ENCODE results near the gene SLC30A3. TPM values are rescaled to one million over a fixed set of nuclear protein-coding genes. Genes with fewer than 3 reads are reported as not detected.

Gene SLC30A3
- total and polyA plus RNA-seq, 10 of the 15 experiments (the other 5 are each of a cell fraction or from before 2014, with no cell fraction given) = 0.23 TPM; not detected in 9

DNA sequence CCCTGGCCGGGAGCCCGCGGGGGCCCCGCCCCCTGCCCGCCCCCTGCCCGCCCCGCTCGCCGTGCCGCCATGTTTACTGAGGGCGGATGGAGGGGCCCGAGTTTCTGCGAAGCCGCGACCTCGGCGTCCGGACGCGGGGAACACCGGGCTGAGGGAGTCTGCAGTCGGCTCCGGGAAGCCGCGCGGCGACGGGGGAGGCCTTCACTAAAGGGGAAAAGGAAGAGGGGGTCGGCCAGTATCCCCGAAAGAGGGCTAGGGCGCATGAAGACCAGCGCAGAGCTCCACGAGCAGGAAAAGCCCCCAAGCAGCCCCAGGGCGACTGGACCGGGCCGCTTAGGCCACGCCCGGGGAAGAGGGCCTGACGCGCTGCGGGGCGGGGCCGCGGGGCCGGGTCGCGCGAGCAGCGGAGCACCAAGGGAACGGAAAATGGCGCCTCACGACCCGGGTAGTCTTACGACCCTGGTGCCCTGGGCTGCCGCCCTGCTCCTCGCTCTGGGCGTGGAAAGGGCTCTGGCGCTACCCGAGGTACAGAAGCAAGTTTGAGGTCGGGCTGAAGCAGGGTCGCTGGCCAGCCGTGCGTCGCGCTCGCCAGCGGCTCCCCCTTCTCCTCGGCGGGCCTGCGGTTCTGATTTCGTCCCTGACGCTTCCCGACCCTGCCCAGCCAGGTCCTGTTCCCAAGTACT lies 50.8 kb downstream of the SLC30A3 start, which contains the start of the genes ATRAID and SLC5A6 (continued):
- no peak; the same call in 1 of the 2 replicates for TF ChIP-seq CBFB (IDR thresholded peaks at IDR 0.05; ENCODE audit: low read depth)
- TF ChIP-seq, protein P1, sequence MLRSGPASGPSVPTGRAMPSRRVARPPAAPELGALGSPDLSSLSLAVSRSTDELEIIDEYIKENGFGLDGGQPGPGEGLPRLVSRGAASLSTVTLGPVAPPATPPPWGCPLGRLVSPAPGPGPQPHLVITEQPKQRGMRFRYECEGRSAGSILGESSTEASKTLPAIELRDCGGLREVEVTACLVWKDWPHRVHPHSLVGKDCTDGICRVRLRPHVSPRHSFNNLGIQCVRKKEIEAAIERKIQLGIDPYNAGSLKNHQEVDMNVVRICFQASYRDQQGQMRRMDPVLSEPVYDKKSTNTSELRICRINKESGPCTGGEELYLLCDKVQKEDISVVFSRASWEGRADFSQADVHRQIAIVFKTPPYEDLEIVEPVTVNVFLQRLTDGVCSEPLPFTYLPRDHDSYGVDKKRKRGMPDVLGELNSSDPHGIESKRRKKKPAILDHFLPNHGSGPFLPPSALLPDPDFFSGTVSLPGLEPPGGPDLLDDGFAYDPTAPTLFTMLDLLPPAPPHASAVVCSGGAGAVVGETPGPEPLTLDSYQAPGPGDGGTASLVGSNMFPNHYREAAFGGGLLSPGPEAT (IDR thresholded peaks at IDR 0.05; ENCODE audit: low read depth) = peak; percentile 76
- TF ChIP-seq SIN3A (IDR thresholded peaks at IDR 0.05; ENCODE audit: low read depth, low read length) = no peak; the same call in 1 of the 2 replicates
- no peak for TF ChIP-seq MEF2A (IDR thresholded peaks at IDR 0.05; ENCODE audit: insufficient read depth, low read depth, low read length)
- no peak for TF ChIP-seq SMARCA5 (IDR thresholded peaks at IDR 0.05)
- peak; percentile 43; the same call in 1 of the 2 replicates for TF ChIP-seq STAT1 (conservative IDR thresholded peaks at IDR 0.05)
- no peak for TF ChIP-seq BMI1 (IDR thresholded peaks at IDR 0.05; ENCODE audit: borderline replicate concordance)
- no peak for TF ChIP-seq NFYA (IDR thresholded peaks at IDR 0.05; ENCODE audit: borderline replicate concordance, low read depth, low read length)
- TF ChIP-seq SMC3 (IDR thresholded peaks at IDR 0.05; ENCODE audit: borderline replicate concordance, low read length) = no peak
- no peak for TF ChIP-seq SPI1 (IDR thresholded peaks at IDR 0.05; ENCODE audit: borderline replicate concordance, insufficient read depth, low read depth, low read length)
- TF ChIP-seq, protein P2, sequence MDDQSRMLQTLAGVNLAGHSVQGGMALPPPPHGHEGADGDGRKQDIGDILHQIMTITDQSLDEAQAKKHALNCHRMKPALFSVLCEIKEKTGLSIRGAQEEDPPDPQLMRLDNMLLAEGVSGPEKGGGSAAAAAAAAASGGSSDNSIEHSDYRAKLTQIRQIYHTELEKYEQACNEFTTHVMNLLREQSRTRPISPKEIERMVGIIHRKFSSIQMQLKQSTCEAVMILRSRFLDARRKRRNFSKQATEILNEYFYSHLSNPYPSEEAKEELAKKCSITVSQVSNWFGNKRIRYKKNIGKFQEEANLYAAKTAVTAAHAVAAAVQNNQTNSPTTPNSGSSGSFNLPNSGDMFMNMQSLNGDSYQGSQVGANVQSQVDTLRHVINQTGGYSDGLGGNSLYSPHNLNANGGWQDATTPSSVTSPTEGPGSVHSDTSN (IDR thresholded peaks at IDR 0.05; ENCODE audit: insufficient replicate concordance, low read depth, low read length) = no peak
- TF ChIP-seq, protein P3, sequence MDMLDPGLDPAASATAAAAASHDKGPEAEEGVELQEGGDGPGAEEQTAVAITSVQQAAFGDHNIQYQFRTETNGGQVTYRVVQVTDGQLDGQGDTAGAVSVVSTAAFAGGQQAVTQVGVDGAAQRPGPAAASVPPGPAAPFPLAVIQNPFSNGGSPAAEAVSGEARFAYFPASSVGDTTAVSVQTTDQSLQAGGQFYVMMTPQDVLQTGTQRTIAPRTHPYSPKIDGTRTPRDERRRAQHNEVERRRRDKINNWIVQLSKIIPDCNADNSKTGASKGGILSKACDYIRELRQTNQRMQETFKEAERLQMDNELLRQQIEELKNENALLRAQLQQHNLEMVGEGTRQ (IDR thresholded peaks at IDR 0.05; ENCODE audit: borderline replicate concordance, low read depth, low read length) = no peak
- 0 out of 2 replicates have a peak, but pooled peaks have one; percentile 64 for TF ChIP-seq ASH2L (IDR thresholded peaks at IDR 0.05; ENCODE audit: borderline replicate concordance, low read depth)
- TF ChIP-seq, protein P4, sequence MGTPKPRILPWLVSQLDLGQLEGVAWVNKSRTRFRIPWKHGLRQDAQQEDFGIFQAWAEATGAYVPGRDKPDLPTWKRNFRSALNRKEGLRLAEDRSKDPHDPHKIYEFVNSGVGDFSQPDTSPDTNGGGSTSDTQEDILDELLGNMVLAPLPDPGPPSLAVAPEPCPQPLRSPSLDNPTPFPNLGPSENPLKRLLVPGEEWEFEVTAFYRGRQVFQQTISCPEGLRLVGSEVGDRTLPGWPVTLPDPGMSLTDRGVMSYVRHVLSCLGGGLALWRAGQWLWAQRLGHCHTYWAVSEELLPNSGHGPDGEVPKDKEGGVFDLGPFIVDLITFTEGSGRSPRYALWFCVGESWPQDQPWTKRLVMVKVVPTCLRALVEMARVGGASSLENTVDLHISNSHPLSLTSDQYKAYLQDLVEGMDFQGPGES (IDR thresholded peaks at IDR 0.05) = no peak
- TF ChIP-seq, protein P5, sequence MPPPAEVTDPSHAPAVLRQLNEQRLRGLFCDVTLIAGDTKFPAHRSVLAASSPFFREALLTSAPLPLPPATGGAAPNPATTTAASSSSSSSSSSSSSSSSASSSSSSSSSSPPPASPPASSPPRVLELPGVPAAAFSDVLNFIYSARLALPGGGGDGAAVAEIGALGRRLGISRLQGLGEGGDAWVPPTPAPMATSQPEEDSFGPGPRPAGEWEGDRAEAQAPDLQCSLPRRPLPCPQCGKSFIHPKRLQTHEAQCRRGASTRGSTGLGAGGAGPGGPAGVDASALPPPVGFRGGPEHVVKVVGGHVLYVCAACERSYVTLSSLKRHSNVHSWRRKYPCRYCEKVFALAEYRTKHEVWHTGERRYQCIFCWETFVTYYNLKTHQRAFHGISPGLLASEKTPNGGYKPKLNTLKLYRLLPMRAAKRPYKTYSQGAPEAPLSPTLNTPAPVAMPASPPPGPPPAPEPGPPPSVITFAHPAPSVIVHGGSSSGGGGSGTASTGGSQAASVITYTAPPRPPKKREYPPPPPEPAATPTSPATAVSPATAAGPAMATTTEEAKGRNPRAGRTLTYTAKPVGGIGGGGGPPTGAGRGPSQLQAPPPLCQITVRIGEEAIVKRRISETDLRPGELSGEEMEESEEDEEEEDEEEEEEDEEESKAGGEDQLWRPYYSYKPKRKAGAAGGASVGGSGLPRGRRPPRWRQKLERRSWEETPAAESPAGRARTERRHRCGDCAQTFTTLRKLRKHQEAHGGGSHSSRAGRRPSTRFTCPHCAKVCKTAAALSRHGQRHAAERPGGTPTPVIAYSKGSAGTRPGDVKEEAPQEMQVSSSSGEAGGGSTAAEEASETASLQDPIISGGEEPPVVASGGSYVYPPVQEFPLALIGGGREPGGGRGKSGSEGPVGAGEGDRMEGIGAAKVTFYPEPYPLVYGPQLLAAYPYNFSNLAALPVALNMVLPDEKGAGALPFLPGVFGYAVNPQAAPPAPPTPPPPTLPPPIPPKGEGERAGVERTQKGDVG (CRISPR knock-in tag; IDR thresholded peaks at IDR 0.05) = 0 out of 2 replicates have a peak, but pooled peaks have one; percentile 8
- TF ChIP-seq CEBPB (IDR thresholded peaks at IDR 0.05; ENCODE audit: borderline replicate concordance in 1 of 2, low read depth in 2 of 2, low read length in 2 of 2) = no peak
- TF ChIP-seq IKZF1 (conservative IDR thresholded peaks at IDR 0.05) = peak; percentile 71
- TF ChIP-seq RAD51 (IDR thresholded peaks at IDR 0.05) = no peak
- TF ChIP-seq, protein P6, sequence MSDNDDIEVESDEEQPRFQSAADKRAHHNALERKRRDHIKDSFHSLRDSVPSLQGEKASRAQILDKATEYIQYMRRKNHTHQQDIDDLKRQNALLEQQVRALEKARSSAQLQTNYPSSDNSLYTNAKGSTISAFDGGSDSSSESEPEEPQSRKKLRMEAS (IDR thresholded peaks at IDR 0.05; ENCODE audit: low read depth, low read length) = no peak
- peak; percentile 94 for TF ChIP-seq POLR2AphosphoS5 (IDR thresholded peaks at IDR 0.05; ENCODE audit: low read length)
- TF ChIP-seq MYB (IDR thresholded peaks at IDR 0.05; ENCODE audit: borderline replicate concordance, low read depth, low read length) = no peak
- no peak for TF ChIP-seq SIX5 (IDR thresholded peaks at IDR 0.05; ENCODE audit: low read depth, low read length, severe bottlenecking)

All from GM12878 (cell line).